GM19463 (cell line): Measurements from ENCODE around the gene LARP4B.

ENCODE experiments used
- ATAC-seq: cut with Tn5 transposase; IDR thresholded peaks from one replicate; pipeline ENCODE4 v1.9.1; 2021; ENCODE audit warnings: mild to moderate bottlenecking, moderate library complexity; ENCODE audit not compliant: unreplicated experiment

Gene LARP4B

GRCh38 chr10:790821-791551, 140.5 kb downstream of the LARP4B start:
- no peak for ATAC-seq

DNA sequence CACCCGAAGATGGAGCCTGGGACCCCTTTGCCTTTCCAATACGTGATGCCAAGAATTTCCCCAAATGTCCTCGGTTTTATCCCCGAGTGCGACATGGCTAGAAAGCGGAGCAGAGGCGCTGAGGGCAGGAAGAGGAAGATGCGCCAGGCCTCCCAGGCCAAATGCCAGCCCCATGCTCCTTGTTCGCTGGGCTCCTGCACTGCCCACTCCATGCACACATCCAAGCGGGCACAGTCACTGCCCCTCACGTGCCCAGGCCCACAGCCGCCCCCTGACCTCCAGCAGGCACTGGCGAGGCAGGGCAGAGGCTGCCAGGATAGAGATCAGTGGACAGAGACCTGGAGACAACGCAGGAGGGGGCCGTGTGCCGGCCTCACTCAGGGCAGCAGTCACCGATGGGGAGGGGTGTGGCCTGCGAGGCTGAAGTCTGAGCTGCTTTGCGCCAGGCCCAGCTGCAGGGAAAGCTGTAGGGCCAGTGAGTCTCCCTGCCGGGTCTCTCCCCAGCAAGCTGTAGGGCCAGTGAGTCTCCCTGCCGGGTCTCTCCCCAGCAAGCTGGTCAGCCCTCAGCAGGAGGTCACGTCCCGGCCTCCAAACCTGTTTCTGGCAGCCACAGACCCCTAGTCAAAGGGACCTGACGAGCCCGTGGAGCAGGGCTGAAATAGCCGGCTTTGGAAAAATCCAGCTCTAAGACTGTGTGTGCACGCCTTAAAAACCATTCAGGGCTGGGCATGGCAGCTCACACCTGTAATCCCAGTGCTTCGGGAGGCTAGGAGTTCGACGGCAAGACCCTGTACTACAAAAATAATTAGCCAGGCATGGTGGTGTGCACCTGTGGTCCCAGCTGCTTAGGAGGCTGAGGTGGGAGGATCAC, 141.4 kb downstream of the LARP4B start:
- ATAC-seq, result no peak

DNA sequence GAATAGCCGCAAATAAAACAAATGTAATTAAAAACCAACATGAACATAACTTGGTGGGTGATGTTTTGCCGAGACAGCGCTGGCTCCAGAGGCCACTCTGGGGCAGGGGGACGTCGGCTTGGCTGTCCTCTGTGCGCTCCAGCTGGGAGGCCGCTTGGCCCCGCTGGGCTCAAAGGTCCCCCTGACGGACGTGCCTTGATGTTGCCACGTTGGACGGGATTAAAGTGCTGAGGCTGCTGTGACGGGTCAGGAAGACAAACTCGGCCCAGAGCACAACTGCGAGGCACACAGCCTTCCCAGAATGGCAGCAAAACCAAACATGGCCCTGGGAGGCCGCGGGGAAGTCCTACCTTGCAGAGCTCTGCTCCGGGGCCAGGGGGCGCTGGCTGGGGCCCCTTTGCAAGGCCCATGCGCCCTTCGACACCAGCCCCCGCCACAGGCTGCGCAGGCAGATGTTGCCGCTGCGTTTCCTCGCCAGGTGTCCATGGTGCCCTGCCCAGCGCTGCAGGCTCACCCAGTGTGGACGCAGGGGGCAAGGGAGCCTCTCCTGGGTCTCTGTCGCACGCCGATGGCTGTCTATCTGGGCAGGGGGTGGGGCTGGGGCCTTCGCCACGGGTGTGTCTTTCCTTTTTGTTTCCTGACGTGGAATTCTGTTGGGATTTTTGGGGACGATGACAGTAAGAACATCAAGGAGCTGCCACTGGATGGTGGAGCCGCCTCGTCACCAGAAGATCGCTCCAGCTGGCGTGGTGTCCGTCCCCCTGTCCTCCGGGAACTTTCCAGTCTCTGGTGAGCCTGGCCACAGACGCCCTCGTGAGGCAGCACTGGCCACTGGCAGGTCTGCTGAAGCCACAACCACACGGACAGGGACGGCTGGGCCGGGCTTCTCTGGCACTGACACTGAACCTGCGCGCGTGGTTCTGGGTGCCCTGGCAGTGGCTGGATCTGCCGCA, 142.4 kb downstream of the LARP4B start:
- no peak for ATAC-seq

GRCh38 chr10:787933-788651, 143.4 kb downstream of the LARP4B start:
- ATAC-seq, result no peak

DNA sequence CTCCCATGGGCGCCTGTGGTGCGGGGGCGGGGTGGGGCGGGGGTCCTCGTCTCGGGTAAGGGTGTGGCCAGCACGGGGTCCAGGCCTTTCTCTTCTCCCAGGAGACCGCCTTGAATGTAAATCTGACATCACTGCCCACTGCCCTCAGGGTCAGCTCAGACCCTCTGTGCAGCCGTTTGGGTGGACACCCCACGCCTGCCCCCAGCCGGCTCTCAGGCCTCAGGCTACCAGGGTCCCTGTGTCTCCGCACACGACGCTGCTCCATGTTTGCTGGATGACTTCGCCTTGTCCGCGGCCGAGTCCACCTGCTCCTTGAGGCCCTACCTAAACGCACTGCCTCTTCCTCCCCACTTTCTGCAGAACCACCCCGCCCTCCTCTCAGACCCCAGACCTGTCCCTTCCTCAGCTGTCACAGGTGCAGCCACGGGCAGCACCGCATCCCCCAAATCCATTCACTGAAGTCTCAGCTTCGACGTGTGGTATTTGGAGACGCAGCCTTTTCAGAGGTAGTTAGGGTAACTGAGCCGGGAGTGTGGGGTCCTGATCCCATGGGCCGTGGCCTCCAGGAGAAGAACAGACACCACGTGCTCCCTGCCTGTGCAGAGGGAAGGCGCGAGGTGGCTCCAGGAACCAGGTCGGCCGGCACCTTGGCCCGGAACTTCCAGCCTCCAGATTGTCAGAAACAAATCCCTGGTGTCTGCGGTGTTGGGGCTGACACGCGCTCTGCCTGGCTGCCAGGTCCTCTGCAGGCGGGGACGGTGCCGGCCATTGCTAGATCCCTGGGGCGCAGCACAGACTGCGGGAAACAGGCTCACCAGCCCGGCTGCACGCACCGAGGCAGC, 144.7 kb downstream of the LARP4B start:
- no peak for ATAC-seq

GRCh38 chr10:785861-786214, 145.7 kb downstream of the LARP4B start:
- ATAC-seq, result no peak

- no peak for ATAC-seq
Observed at GRCh38 chr10:785089-785860, 146.2 kb downstream of the LARP4B start.

DNA sequence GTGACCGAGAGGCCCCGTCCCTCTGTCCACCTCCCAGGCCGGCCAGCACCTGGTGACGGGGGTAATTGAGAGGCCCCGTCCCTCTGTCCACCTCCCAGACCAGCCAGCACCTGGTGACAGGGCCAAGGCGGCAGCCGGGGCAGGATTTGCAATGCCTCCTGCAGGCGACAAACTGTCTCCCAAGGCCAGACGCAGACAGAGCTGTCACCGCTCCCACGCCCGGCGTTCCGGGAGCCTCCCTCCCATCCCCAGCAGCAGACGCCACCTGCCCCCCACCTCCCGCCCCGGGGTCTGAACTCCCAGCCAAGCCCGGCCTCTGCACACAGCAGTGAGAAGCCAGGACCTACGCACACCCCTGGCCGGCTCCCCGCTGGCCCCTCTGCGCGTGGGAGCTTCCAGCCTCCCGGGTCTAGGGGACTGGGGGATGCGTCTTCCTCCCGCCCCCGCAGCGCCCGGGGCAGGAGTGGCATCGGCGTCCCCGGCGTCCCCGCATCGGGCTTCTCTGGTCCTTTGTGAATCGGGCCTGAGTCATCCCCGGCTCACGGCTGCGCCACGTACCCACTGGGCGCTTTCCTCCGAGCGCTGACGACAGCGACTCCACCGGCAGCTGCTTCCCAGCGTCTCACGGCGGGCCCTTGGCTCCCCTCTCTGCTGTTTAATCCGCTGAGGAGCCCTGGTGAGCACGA, 147.0 kb downstream of the LARP4B start:
- ATAC-seq, result no peak

DNA sequence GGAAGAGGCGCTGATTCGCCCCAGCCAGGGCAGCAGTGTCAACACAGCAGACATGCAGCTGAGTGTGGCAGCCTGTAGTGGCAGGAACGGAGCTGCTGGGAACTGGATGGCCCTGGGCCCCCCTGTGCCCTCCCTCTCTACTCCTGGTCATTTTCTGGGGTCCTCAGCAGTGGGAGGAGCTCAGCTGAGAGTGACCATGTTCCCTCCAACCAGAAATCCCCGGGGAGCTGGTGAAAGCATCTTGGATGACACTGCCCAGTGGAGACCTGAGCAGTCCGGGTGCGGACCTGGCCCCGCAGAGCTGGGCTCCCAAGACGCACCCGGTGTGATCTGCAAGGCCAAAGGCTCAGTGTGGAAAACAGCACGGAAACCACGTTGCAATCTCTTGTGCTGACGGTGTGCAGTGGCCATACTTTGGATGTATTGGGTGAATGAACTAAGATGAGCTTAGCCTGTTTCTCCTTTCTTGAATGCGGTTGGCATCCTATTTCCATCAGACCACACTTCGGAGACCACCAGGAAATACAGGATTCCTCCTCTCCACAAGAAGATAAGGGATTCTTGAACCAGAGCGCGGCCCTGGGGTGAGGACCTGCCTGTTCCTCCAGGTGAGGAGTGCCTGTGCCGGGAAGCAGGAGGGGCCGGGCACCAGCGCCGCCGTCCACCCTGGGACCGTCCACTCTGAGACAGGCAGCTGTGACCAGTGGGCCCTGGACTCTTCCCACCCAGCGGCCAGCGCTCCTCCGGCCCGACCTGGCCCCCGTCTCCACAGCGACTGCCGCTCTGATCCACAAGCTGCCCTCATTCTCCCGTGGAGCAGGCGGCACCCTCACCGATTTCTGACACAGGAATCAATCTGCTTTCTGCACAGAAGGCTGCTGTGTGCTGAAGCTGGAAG, 148.5 kb downstream of the LARP4B start:
- no peak for ATAC-seq

GRCh38 chr10:780536-781524, 150.7 kb downstream of the LARP4B start:
- no peak for ATAC-seq

GRCh38 chr10:778626-779330, 152.7 kb downstream of the LARP4B start:
- no peak for ATAC-seq

DNA sequence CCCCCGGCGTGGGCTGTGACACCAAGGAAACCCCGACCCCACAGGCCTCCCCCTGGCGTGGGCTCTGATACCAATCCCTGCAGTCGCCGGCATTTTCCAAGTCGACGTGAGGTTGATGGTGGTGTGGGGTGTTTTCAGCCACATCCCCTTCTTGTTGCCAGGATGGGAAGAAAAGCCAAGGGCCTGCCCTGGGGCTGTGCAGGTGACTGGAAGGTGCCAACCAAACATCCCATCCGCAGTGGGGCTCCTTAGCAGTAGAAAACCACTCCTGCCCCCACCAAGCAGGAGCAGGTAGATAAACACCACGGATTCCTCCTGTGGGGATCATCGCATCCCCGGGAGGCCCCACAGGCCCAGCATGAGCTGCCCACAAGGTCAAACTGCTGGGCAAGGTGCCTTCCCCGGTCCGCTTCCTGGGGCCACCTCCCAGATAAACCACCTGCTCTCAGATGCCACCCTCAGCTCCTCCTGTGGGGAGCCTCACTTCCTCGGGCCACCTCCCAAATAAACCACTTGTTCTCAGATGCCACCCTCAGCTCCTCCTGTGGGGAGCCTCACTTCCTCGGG, 153.5 kb downstream of the LARP4B start:
- ATAC-seq, result no peak

GRCh38 chr10:776772-777171, 154.7 kb downstream of the LARP4B start:
- ATAC-seq, result no peak

- ATAC-seq, result no peak
Observed at GRCh38 chr10:775245-776075, 156.0 kb downstream of the LARP4B start.
